ENCODE measurements around the gene PON1.

- TF ChIP-seq MAX (IDR thresholded peaks at IDR 0.05; ENCODE audit: low read depth) (no peak), CTCF (IDR thresholded peaks at IDR 0.05) (no peak), POLR2AphosphoS5 (IDR thresholded peaks at IDR 0.05; ENCODE audit: low read depth, low read length) (no peak), RFX5 (IDR thresholded peaks at IDR 0.05; ENCODE audit: low read length) (no peak), SIN3A (IDR thresholded peaks at IDR 0.05; ENCODE audit: borderline replicate concordance, low read depth, low read length) (no peak), MXI1 (IDR thresholded peaks at IDR 0.05; ENCODE audit: low read depth, low read length) (no peak), NRF1 (IDR thresholded peaks at IDR 0.05; ENCODE audit: low read depth, low read length) (no peak), RAD21 (IDR thresholded peaks at IDR 0.05; ENCODE audit: low read length) (no peak), EP300 (IDR thresholded peaks at IDR 0.05; ENCODE audit: borderline replicate concordance in 1 of 2, low read depth in 1 of 2, low read length in 1 of 2) (peak in 1 of 2 experiments; percentile 73; a peak in 1 of 4 replicates)
These were observed 59.9 kb downstream of the PON1 start for GRCh38 chr7:95264363-95264891.

Measured in SK-N-SH (cell line).